GM12878 (cell line): ENCODE measurements around the gene PIK3R2. TPM values are rescaled to one million over a fixed set of nuclear protein-coding genes. Genes with fewer than 3 reads are reported as not detected.

Experiments
- ASH2L ChIP-seq: fragments of 300-600, 200-600 bp; sonication (generic); IDR thresholded peaks from 2 replicates; pipeline ENCODE4 v1.6.1; 2017; ENCODE audit warnings: low read depth, mild to moderate bottlenecking, borderline replicate concordance
- BACH1 ChIP-seq: fragments of 450-650 bp; IDR thresholded peaks from 2 replicates; pipeline ENCODE4 v1.6.1; 2017; ENCODE audit warnings: mild to moderate bottlenecking, borderline replicate concordance
- CBX5 ChIP-seq: sonication (generic); IDR thresholded peaks from 2 replicates; pipeline ENCODE4 v1.6.1; 2016; ENCODE audit warnings: low read depth, moderate library complexity, mild to moderate bottlenecking, inconsistent platforms
- CHD2 ChIP-seq: IDR thresholded peaks from 2 replicates; pipeline ENCODE4 v1.6.1; 2011; ENCODE audit warnings: low read depth, low read length, improper control_type of control experiment, borderline replicate concordance
- ETV6 ChIP-seq, 2 experiments: fragments of 450-650 bp in 1 of 2; IDR thresholded peaks in 1 of 2; conservative IDR thresholded peaks in 1 of 2; 2 replicates each; pipeline ENCODE4 v1.6.1; 2014; ENCODE audit warnings: antibody characterized with exemption in 1 of 2, borderline replicate concordance in 1 of 2, low read depth in 1 of 2, mild to moderate bottlenecking in 1 of 2, moderate library complexity in 1 of 2
- GATAD2B ChIP-seq: fragments of 450-650 bp; conservative IDR thresholded peaks from 2 replicates; pipeline ENCODE4 v1.6.1; 2017; ENCODE audit warnings: low read depth, mild to moderate bottlenecking, moderate library complexity
- JUNB ChIP-seq: IDR thresholded peaks from 2 replicates; pipeline ENCODE4 v1.6.1; 2016; ENCODE audit warnings: antibody characterized with exemption, mild to moderate bottlenecking
- MEF2A ChIP-seq: IDR thresholded peaks from 2 replicates; pipeline ENCODE4 v1.6.1; 2011; ENCODE audit warnings: low read depth, mild to moderate bottlenecking, low read length, moderate library complexity; ENCODE audit not compliant: insufficient read depth
- MYC ChIP-seq: IDR thresholded peaks from 2 replicates; pipeline ENCODE4 v1.6.1; 2011; ENCODE audit warnings: mild to moderate bottlenecking, low read length, moderate library complexity, inconsistent platforms; ENCODE audit not compliant: insufficient read depth, insufficient replicate concordance, insufficient read length, severe bottlenecking
- NFXL1 ChIP-seq: fragments of 450-650 bp; IDR thresholded peaks from 2 replicates; pipeline ENCODE4 v1.6.1; 2017; ENCODE audit warnings: antibody characterized with exemption, mild to moderate bottlenecking, borderline replicate concordance
- POLR2A ChIP-seq: IDR thresholded peaks from 2 replicates; pipeline ENCODE4 v1.6.1; 2011; ENCODE audit warnings: low read depth, mild to moderate bottlenecking, low read length
- RAD21 ChIP-seq: IDR thresholded peaks from 2 replicates; pipeline ENCODE4 v1.6.1; 2011; ENCODE audit warnings: mild to moderate bottlenecking, low read depth, low read length, moderate library complexity; ENCODE audit not compliant: insufficient read depth
- ZNF207 ChIP-seq: fragments of 450-650 bp; IDR thresholded peaks from 2 replicates; pipeline ENCODE4 v1.6.1; 2014; ENCODE audit warnings: antibody characterized with exemption, mild to moderate bottlenecking, borderline replicate concordance
- ZNF622 ChIP-seq: fragments of 450-650 bp; IDR thresholded peaks from 2 replicates; pipeline ENCODE4 v1.6.1; 2017; ENCODE audit warnings: mild to moderate bottlenecking, inconsistent platforms
- polyA plus RNA-seq, 11 experiments: library from polyadenylated mRNA; depleted of rRNA in 4 of 11; unstranded in 6 of 11; stranded (reverse) in 5 of 11; fragments of >200 nt; fragmentation: Nextera tagmentation in 4 of 11; fragmentation: Illumina TruSeq in 1 of 11; extraction: Ambion mirVana in 4 of 11; extraction: Trizol in 1 of 11; gene quantifications; 1 replicate in 1 of 11; 2 replicates in 10 of 11; pipeline versions ENCODE4 v1.2.1 to v1.2.3, GENCODE V29; 2011 to 2016; ENCODE audit warnings: inconsistent platforms in 2 of 11, missing spikeins in 2 of 11, low read depth in 1 of 11
- total RNA-seq, 4 experiments: library from RNA; depleted of rRNA in 3 of 4; stranded (reverse); fragments of >200 nt in 3 of 4; fragmentation: Illumina TruSeq in 1 of 4; extraction: Trizol in 1 of 4; gene quantifications; 2 replicates each; pipeline versions ENCODE4 v1.2.1 to v1.2.3, GENCODE V29; 2013 to 2021
- TF ChIP-seq, protein P1 (sequence below): fragments of 150-350 bp; IDR thresholded peaks from 2 replicates; pipeline ENCODE4 v1.6.1; 2014; ENCODE audit warnings: mild to moderate bottlenecking, low read depth, low read length
- TF ChIP-seq, protein P2 (sequence below): fragments of 450-650 bp; conservative IDR thresholded peaks from 2 replicates; pipeline ENCODE4 v1.6.1; 2017; ENCODE audit warnings: mild to moderate bottlenecking, moderate library complexity
- TF ChIP-seq, protein P3 (sequence below): fragments of 450-650 bp; formaldehyde crosslinking; IDR thresholded peaks from 2 replicates; pipeline ENCODE4 v1.5.0; 2022; ENCODE audit warnings: mild to moderate bottlenecking, missing genetic modification characterization
- TF ChIP-seq, protein P4 (sequence below): IDR thresholded peaks from 2 replicates; pipeline ENCODE4 v1.6.1; 2012; ENCODE audit warnings: mild to moderate bottlenecking, low read depth, low read length

Gene PIK3R2
- total and polyA plus RNA-seq, 10 of the 15 experiments (the other 5 are each of a cell fraction or from before 2014, with no cell fraction given) = 0.26 to 22.6 (median 2.5) TPM

DNA sequence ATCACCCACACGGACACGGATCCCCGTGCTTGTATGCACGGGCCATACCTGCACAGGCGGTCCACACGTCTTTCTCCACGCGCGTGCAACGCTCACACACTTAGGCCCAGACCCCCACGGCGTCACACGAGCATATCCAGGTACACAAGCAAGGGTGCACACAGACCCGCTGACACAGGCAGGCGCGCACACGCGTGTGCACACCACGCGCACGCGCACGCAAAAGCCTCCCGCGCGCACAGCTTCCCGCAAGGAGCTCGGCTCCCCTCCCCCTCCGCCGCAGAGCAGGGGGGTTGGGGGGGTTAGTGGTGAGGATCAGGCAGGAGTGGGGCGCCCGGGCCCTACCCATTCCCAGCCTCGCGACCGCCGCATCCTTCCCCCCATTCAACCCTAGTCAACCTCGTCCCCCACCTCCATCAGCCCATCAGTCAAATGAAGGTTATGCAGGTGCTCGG, 50.5 kb downstream of the PIK3R2 start (continued):
- TF ChIP-seq GATAD2B = peak; percentile 83; the same call in 1 of the 2 replicates
- no peak for TF ChIP-seq ASH2L
- TF ChIP-seq CHD2 = 0 out of 2 replicates have a peak, but pooled peaks have one; percentile 12
- TF ChIP-seq ZNF207 = peak; percentile 74; the same call in 1 of the 2 replicates
- no peak for TF ChIP-seq RAD21
- TF ChIP-seq, protein P1, sequence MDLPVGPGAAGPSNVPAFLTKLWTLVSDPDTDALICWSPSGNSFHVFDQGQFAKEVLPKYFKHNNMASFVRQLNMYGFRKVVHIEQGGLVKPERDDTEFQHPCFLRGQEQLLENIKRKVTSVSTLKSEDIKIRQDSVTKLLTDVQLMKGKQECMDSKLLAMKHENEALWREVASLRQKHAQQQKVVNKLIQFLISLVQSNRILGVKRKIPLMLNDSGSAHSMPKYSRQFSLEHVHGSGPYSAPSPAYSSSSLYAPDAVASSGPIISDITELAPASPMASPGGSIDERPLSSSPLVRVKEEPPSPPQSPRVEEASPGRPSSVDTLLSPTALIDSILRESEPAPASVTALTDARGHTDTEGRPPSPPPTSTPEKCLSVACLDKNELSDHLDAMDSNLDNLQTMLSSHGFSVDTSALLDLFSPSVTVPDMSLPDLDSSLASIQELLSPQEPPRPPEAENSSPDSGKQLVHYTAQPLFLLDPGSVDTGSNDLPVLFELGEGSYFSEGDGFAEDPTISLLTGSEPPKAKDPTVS = no peak
- TF ChIP-seq, protein P2, sequence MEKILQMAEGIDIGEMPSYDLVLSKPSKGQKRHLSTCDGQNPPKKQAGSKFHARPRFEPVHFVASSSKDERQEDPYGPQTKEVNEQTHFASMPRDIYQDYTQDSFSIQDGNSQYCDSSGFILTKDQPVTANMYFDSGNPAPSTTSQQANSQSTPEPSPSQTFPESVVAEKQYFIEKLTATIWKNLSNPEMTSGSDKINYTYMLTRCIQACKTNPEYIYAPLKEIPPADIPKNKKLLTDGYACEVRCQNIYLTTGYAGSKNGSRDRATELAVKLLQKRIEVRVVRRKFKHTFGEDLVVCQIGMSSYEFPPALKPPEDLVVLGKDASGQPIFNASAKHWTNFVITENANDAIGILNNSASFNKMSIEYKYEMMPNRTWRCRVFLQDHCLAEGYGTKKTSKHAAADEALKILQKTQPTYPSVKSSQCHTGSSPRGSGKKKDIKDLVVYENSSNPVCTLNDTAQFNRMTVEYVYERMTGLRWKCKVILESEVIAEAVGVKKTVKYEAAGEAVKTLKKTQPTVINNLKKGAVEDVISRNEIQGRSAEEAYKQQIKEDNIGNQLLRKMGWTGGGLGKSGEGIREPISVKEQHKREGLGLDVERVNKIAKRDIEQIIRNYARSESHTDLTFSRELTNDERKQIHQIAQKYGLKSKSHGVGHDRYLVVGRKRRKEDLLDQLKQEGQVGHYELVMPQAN = 0 out of 2 replicates have a peak, but pooled peaks have one; percentile 64
- TF ChIP-seq CBX5 = no peak
- TF ChIP-seq, protein P3, sequence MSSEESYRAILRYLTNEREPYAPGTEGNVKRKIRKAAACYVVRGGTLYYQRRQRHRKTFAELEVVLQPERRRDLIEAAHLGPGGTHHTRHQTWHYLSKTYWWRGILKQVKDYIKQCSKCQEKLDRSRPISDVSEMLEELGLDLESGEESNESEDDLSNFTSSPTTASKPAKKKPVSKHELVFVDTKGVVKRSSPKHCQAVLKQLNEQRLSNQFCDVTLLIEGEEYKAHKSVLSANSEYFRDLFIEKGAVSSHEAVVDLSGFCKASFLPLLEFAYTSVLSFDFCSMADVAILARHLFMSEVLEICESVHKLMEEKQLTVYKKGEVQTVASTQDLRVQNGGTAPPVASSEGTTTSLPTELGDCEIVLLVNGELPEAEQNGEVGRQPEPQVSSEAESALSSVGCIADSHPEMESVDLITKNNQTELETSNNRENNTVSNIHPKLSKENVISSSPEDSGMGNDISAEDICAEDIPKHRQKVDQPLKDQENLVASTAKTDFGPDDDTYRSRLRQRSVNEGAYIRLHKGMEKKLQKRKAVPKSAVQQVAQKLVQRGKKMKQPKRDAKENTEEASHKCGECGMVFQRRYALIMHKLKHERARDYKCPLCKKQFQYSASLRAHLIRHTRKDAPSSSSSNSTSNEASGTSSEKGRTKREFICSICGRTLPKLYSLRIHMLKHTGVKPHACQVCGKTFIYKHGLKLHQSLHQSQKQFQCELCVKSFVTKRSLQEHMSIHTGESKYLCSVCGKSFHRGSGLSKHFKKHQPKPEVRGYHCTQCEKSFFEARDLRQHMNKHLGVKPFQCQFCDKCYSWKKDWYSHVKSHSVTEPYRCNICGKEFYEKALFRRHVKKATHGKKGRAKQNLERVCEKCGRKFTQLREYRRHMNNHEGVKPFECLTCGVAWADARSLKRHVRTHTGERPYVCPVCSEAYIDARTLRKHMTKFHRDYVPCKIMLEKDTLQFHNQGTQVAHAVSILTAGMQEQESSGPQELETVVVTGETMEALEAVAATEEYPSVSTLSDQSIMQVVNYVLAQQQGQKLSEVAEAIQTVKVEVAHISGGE (CRISPR knock-in tag) = no peak
- TF ChIP-seq, protein P4, sequence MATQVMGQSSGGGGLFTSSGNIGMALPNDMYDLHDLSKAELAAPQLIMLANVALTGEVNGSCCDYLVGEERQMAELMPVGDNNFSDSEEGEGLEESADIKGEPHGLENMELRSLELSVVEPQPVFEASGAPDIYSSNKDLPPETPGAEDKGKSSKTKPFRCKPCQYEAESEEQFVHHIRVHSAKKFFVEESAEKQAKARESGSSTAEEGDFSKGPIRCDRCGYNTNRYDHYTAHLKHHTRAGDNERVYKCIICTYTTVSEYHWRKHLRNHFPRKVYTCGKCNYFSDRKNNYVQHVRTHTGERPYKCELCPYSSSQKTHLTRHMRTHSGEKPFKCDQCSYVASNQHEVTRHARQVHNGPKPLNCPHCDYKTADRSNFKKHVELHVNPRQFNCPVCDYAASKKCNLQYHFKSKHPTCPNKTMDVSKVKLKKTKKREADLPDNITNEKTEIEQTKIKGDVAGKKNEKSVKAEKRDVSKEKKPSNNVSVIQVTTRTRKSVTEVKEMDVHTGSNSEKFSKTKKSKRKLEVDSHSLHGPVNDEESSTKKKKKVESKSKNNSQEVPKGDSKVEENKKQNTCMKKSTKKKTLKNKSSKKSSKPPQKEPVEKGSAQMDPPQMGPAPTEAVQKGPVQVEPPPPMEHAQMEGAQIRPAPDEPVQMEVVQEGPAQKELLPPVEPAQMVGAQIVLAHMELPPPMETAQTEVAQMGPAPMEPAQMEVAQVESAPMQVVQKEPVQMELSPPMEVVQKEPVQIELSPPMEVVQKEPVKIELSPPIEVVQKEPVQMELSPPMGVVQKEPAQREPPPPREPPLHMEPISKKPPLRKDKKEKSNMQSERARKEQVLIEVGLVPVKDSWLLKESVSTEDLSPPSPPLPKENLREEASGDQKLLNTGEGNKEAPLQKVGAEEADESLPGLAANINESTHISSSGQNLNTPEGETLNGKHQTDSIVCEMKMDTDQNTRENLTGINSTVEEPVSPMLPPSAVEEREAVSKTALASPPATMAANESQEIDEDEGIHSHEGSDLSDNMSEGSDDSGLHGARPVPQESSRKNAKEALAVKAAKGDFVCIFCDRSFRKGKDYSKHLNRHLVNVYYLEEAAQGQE = no peak
- TF ChIP-seq ZNF622 = no peak
- TF ChIP-seq JUNB = no peak
- peak; percentile 87 for TF ChIP-seq BACH1
- no peak for TF ChIP-seq MEF2A
- TF ChIP-seq MYC = no peak
- no peak for TF ChIP-seq ETV6 (conservative IDR thresholded peaks at IDR 0.05 in 1 of 2, IDR thresholded peaks at IDR 0.05 in 1 of 2; ENCODE audit: borderline replicate concordance in 1 of 2, low read depth in 1 of 2)
- TF ChIP-seq POLR2A = no peak; the same call in 1 of the 2 replicates
- no peak for TF ChIP-seq NFXL1
